Keratinocyte (primary cell): Measurements from ENCODE around the gene ATP2B2. TPM values are rescaled to one million over a fixed set of nuclear protein-coding genes. Genes with fewer than 3 reads are reported as not detected.

Experiments used
- DNase-seq: peaks from one replicate; pipeline ENCODE4 v3.0.0-alpha.2; 2011; ENCODE audit warnings: low read depth, missing footprints, low spot score
- FAIRE-seq: peaks from 2 replicates; lab custom pipeline; 2011; peaks lifted over from hg19 to GRCh38; lab: Jason Lieb, UNC
- H2AFZ ChIP-seq: 2 replicates; pipeline ENCODE4 v1.6.0; 2012; ENCODE audit warnings: low read length, control low read depth, inconsistent platforms; ENCODE audit not compliant: control insufficient read depth
- H3K27ac ChIP-seq: 2 replicates; pipeline ENCODE4 v1.5.1; 2011; ENCODE audit warnings: low read length; ENCODE audit not compliant: control insufficient read depth, insufficient read depth
- H3K27me3 ChIP-seq: 3 replicates; pipeline ENCODE4 v1.6.0; 2011; ENCODE audit warnings: low read length; ENCODE audit not compliant: control insufficient read depth, insufficient read depth; ENCODE audit errors: extremely low read depth
- H3K36me3 ChIP-seq, 2 experiments: 2 replicates in 1 of 2; 3 replicates in 1 of 2; pipeline ENCODE4 v1.5.1; 2011; ENCODE audit warnings: low read length in 2 of 2, mild to moderate bottlenecking in 1 of 2; ENCODE audit not compliant: control insufficient read depth in 2 of 2, insufficient read depth in 2 of 2; ENCODE audit errors: extremely low read depth in 1 of 2
- H3K4me1 ChIP-seq: 3 replicates; pipeline ENCODE4 v1.5.1; 2011; ENCODE audit warnings: low read length; ENCODE audit not compliant: control insufficient read depth, insufficient read depth; ENCODE audit errors: extremely low read depth
- H3K4me2 ChIP-seq: 3 replicates; pipeline ENCODE4 v1.6.0; 2011; ENCODE audit warnings: low read depth, low read length; ENCODE audit not compliant: control insufficient read depth, insufficient read depth; ENCODE audit errors: extremely low read depth
- H3K4me3 ChIP-seq, 3 experiments: fragments of 200-600 bp in 1 of 3; sonication (generic) in 1 of 3; 2 replicates in 2 of 3; 3 replicates in 1 of 3; pipeline ENCODE4 v1.5.1; 2011 to 2016; ENCODE audit warnings: low read length in 3 of 3, mild to moderate bottlenecking in 3 of 3, control low read depth in 2 of 3, inconsistent platforms in 1 of 3, low read depth in 1 of 3, mixed read lengths in 1 of 3, mixed run types in 1 of 3, moderate library complexity in 1 of 3; ENCODE audit not compliant: control insufficient read depth in 2 of 3, insufficient read depth in 2 of 3; ENCODE audit errors: extremely low read depth in 1 of 3
- H3K79me2 ChIP-seq: 2 replicates; pipeline ENCODE4 v1.6.0; 2012; ENCODE audit warnings: low read length; ENCODE audit not compliant: control insufficient read depth, insufficient read depth
- H3K9ac ChIP-seq: 3 replicates; pipeline ENCODE4 v1.6.0; 2011; ENCODE audit warnings: low read length; ENCODE audit not compliant: control insufficient read depth, insufficient read depth; ENCODE audit errors: extremely low read depth
- H3K9me1 ChIP-seq: 3 replicates; pipeline ENCODE4 v1.6.0; 2011; ENCODE audit warnings: low read length; ENCODE audit not compliant: control insufficient read depth, insufficient read depth; ENCODE audit errors: extremely low read depth
- H3K9me3 ChIP-seq: 2 replicates; pipeline ENCODE4 v1.5.1; 2012; ENCODE audit warnings: low read depth, low read length; ENCODE audit not compliant: control insufficient read depth
- H4K20me1 ChIP-seq: 3 replicates; pipeline ENCODE4 v1.6.0; 2011; ENCODE audit warnings: low read length; ENCODE audit not compliant: control insufficient read depth, insufficient read depth; ENCODE audit errors: extremely low read depth
- EZH2 ChIP-seq: IDR thresholded peaks from one replicate; pipeline ENCODE4 v1.6.1; 2012; ENCODE audit warnings: inconsistent platforms, mild to moderate bottlenecking, low read length, moderate library complexity
- dilution Hi-C: fragments of 300-500 bp; cut with MboI; formaldehyde crosslinking; loops from one replicate; pipeline ENCODE4 v1.7.0; 2020; ENCODE audit warnings: low sequenced_read_pairs; ENCODE audit not compliant: extremely low pct_ligation_motif_present
- polyA plus RNA-seq, 5 experiments: library from polyadenylated mRNA; depleted of rRNA in 3 of 5; stranded (reverse) in 3 of 5; stranded (forward) in 1 of 5; unstranded in 1 of 5; fragments of >200 nt; gene quantifications; 1 replicate in 1 of 5; 2 replicates in 3 of 5; 3 replicates in 1 of 5; pipeline versions ENCODE4 v1.2.1 to v1.2.3, GENCODE V29; 2011 to 2012; ENCODE audit warnings: missing spikeins in 2 of 5, low read depth in 1 of 5, low replicate concordance in 1 of 5
- TF ChIP-seq, protein P1 (sequence below), 3 experiments: IDR thresholded peaks in 1 of 3; conservative IDR thresholded peaks in 1 of 3; optimal IDR thresholded peaks in 1 of 3; 2 replicates in 2 of 3; 3 replicates in 1 of 3; pipeline versions ENCODE3 to v1.5.1; 2011; ENCODE audit warnings: low read length in 3 of 3, mild to moderate bottlenecking in 3 of 3, moderate library complexity in 2 of 3, control low read depth in 1 of 3, inconsistent platforms in 1 of 3; ENCODE audit not compliant: insufficient read depth in 2 of 3; ENCODE audit errors: extremely low read depth in 1 of 3

The ATP2B2 gene
- polyA plus RNA-seq, 1 donor (not counting 4 experiments of a cell fraction or from before 2014, with no cell fraction given), result not detected

DNA sequence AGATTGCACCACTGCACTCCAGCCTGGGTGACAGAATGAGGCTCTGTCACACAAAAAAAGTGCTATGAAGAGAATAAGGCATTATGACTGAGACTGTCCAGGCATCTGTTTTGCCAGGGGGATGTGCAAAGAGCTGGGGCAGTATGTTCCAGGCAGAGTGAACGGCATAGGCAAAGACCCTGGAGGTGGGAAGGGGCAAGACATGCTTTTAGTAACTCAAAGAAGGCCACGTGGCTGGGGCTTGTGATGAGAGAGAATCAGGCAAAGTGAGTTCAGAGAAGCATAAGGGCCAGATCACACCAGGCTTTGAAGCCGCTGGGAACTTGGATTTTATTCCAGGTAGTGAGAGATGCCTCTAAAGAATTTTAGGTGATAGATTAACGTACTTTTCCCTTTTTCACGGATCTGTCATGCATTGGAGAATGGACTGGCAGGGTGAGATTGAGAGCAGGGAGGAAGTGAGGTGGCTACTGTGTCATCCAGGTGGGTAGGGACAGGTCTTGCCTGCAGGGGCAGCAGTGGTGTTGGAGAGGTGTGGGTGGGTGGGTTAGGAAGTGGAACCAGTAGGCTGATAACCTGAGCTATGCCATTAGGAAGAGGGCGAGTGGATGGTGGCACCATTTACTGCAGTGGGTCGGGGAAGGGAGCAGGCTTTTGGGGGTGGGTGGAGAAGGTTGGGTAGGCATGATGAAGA is 31.7 kb downstream of the ATP2B2 start:
- DNase-seq (no peak), FAIRE-seq (no peak)
- TF ChIP-seq EZH2, result no peak
- TF ChIP-seq, protein P1, sequence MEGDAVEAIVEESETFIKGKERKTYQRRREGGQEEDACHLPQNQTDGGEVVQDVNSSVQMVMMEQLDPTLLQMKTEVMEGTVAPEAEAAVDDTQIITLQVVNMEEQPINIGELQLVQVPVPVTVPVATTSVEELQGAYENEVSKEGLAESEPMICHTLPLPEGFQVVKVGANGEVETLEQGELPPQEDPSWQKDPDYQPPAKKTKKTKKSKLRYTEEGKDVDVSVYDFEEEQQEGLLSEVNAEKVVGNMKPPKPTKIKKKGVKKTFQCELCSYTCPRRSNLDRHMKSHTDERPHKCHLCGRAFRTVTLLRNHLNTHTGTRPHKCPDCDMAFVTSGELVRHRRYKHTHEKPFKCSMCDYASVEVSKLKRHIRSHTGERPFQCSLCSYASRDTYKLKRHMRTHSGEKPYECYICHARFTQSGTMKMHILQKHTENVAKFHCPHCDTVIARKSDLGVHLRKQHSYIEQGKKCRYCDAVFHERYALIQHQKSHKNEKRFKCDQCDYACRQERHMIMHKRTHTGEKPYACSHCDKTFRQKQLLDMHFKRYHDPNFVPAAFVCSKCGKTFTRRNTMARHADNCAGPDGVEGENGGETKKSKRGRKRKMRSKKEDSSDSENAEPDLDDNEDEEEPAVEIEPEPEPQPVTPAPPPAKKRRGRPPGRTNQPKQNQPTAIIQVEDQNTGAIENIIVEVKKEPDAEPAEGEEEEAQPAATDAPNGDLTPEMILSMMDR (optimal IDR thresholded peaks at IDR 0.05 in 1 of 3, IDR thresholded peaks at IDR 0.05 in 1 of 3, conservative IDR thresholded peaks at IDR 0.05 in 1 of 3; ENCODE audit: extremely low read depth in 1 of 3, insufficient read depth in 2 of 3, low read length in 3 of 3), result no peak
- no peak overlapping the region for H3K4me2 ChIP-seq
- H4K20me1 ChIP-seq, result no peaks in the 10 kb centered on the region
- dilution Hi-C loops, result no loop called here
- H3K9me3 ChIP-seq, result no peaks in the 10 kb centered on the region
- H2AFZ ChIP-seq, result no peak overlapping the region
- H3K9ac ChIP-seq, result no peak overlapping the region
- no peaks in the 10 kb centered on the region for H3K4me1 ChIP-seq
- H3K27ac ChIP-seq, result no peak overlapping the region
- no peaks in the 10 kb centered on the region for H3K79me2 ChIP-seq
- H3K4me3 ChIP-seq, result no peak overlapping the region
- H3K9me1 ChIP-seq, result no peaks in the 10 kb centered on the region
- peaks cover 43% of the 10 kb centered on the region for H3K27me3 ChIP-seq
- H3K36me3 ChIP-seq, result no peaks in the 10 kb centered on the region

DNA sequence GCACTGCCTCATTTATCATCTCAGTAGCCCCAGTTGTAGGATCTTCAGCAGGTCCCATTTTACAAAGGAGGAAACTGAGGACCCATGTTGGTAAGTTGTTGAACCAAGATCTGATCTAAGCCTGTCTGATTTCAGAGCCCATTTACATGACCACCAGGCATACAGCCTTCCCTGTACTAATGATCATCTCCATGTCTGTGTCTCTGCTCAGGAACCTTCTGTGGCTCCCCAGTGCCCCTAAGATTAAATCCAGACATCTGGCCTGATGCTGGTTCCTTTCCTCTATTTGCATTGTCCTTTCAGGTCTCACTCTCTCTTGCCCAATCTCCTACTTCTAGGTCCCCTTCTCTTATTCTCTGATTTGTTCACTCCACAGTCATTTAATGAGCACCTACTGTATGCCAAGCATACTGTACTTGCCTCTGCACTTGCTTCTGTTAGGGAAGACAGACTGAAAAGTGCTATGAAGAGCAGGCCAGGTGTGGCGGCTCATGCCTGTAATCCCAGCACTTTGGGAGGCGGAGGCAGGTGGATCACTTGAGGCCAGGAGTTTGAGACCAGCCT is 32.4 kb downstream of the ATP2B2 start:
- no peaks in the 10 kb centered on the region for H3K9me1 ChIP-seq
- DNase-seq, result no peak
- no peak overlapping the region for H3K4me2 ChIP-seq
- no peak overlapping the region for H3K27ac ChIP-seq
- no peaks in the 10 kb centered on the region for H3K36me3 ChIP-seq
- no peaks in the 10 kb centered on the region for H4K20me1 ChIP-seq
- no peak for FAIRE-seq
- dilution Hi-C loops, result no loop called here
- H3K4me3 ChIP-seq, result no peak overlapping the region
- H3K9ac ChIP-seq, result no peak overlapping the region
- H3K4me1 ChIP-seq, result no peaks in the 10 kb centered on the region
- H3K79me2 ChIP-seq, result no peaks in the 10 kb centered on the region
- TF ChIP-seq EZH2, result no peak
- TF ChIP-seq, protein P1 (optimal IDR thresholded peaks at IDR 0.05 in 1 of 3, IDR thresholded peaks at IDR 0.05 in 1 of 3, conservative IDR thresholded peaks at IDR 0.05 in 1 of 3; ENCODE audit: extremely low read depth in 1 of 3, insufficient read depth in 2 of 3, low read length in 3 of 3), result no peak
- H3K9me3 ChIP-seq, result no peaks in the 10 kb centered on the region
- H2AFZ ChIP-seq, result no peak overlapping the region
- H3K27me3 ChIP-seq, result peaks cover 46% of the 10 kb centered on the region
